ENCODE measurements around the gene FZD8. TPM values are rescaled to one million over a fixed set of nuclear protein-coding genes. Genes with fewer than 3 reads are reported as not detected.

Gene FZD8
- polyA plus RNA-seq, 1 of the 3 experiments (the other 2 are of a cell fraction) = 1.4 TPM

- DNase-seq = no peak
- WGBS (ENCODE audit: low lambda C conversion rate) = 56% methylated on average over 2 of the region's 2 CpGs
- H3K9ac ChIP-seq = no peak overlapping the region
- no peak overlapping the region for H3K27ac ChIP-seq (ENCODE audit: low read depth in 2 of 2, low read length in 1 of 2)
- POLR2A ChIA-PET = no interaction called here
- no peak overlapping the region for H3K4me3 ChIP-seq (ENCODE audit: low read depth in 2 of 2, low read length in 1 of 2)
- H3F3A ChIP-seq (replicated peaks; ENCODE audit: insufficient read depth) = no peaks in the 10 kb centered on the region
- CTCF ChIA-PET = interaction anchor here (0.6 to 1.6 kb wide), 7 partner anchors 12 to 498 kb away, joined by 3 to 6 read pairs (median 3); no protein-coding TSS in a partner anchor
- H3K27me3 ChIP-seq (ENCODE audit: insufficient read depth) = no peaks in the 10 kb centered on the region; the same call in 1 of the 2 replicates
- no peak overlapping the region for H2AFZ ChIP-seq (ENCODE audit: low read depth)
- no peak for TF ChIP-seq RCOR1 (IDR thresholded peaks at IDR 0.05; ENCODE audit: low read length)
- TF ChIP-seq MEF2A (IDR thresholded peaks at IDR 0.05; ENCODE audit: borderline replicate concordance, low read depth) = no peak
- TF ChIP-seq FOSL2 (IDR thresholded peaks at IDR 0.05; ENCODE audit: borderline replicate concordance, low read depth) = no peak
- TF ChIP-seq EP300 (IDR thresholded peaks at IDR 0.05; ENCODE audit: borderline replicate concordance in 1 of 2, low read depth in 1 of 2, low read length in 1 of 2) = no peak
- TF ChIP-seq SIN3A (IDR thresholded peaks at IDR 0.05; ENCODE audit: borderline replicate concordance, low read depth, low read length) = no peak
- TF ChIP-seq CTCF (IDR thresholded peaks at IDR 0.05) = no peak; the same call in 1 of the 2 replicates
- no peak for TF ChIP-seq RFX5 (IDR thresholded peaks at IDR 0.05; ENCODE audit: low read length)
- TF ChIP-seq RAD21 (IDR thresholded peaks at IDR 0.05; ENCODE audit: low read length) = no peak
- H3K79me2 ChIP-seq (ENCODE audit: insufficient read depth) = no peaks in the 10 kb centered on the region
- H3K36me3 ChIP-seq (replicated peaks in 1 of 2; ENCODE audit: control insufficient read depth in 1 of 2, insufficient read depth in 2 of 2, low read length in 1 of 2) = no peaks in the 10 kb centered on the region
- no peak overlapping the region for H3K4me2 ChIP-seq
- no peaks in the 10 kb centered on the region for H3K9me3 ChIP-seq
- H3K4me1 ChIP-seq (ENCODE audit: control insufficient read depth in 1 of 2, insufficient read depth in 2 of 2, low read depth in 1 of 2, low read length in 1 of 2) = no peaks in the 10 kb centered on the region; a peak in 1 of 4 replicates
- no peaks in the 10 kb centered on the region for H4K20me1 ChIP-seq (ENCODE audit: insufficient read depth)
- no peaks in the 10 kb centered on the region for H3K9me2 ChIP-seq
Measured at GRCh38 chr10:35600193-35600592, 41.9 kb downstream of the FZD8 start.

- peak; percentile 35 for DNase-seq
- no peaks in the 10 kb centered on the region for H3K9me2 ChIP-seq
- WGBS (ENCODE audit: low lambda C conversion rate) = 17% methylated on average over 6 of the region's 6 CpGs
Measured at GRCh38 chr10:35598379-35598778, 43.7 kb downstream of the FZD8 start.

More at GRCh38 chr10:35598379-35598778, 43.7 kb downstream of the FZD8 start:
- Histone ChIP-seq H3K36me3 (replicated peaks in 1 of 2; ENCODE audit: control insufficient read depth in 1 of 2, insufficient read depth in 2 of 2, low read length in 1 of 2) (no peaks in the 10 kb centered on the region), H3K4me1 (ENCODE audit: control insufficient read depth in 1 of 2, insufficient read depth in 2 of 2, low read depth in 1 of 2, low read length in 1 of 2) (no peaks in the 10 kb centered on the region; a peak in 1 of 4 replicates), H3F3A (replicated peaks; ENCODE audit: insufficient read depth) (no peaks in the 10 kb centered on the region), H3K79me2 (ENCODE audit: insufficient read depth) (no peaks in the 10 kb centered on the region), H4K20me1 (ENCODE audit: insufficient read depth) (no peaks in the 10 kb centered on the region), H3K9ac (no peak overlapping the region), H3K4me2 (no peak overlapping the region), H2AFZ (ENCODE audit: low read depth) (no peak overlapping the region), H3K4me3 (ENCODE audit: low read depth in 2 of 2, low read length in 1 of 2) (no peak overlapping the region), H3K27ac (ENCODE audit: low read depth in 2 of 2, low read length in 1 of 2) (no peak overlapping the region), H3K27me3 (ENCODE audit: insufficient read depth) (no peaks in the 10 kb centered on the region), H3K9me3 (no peaks in the 10 kb centered on the region)
- ChIA-PET POLR2A (no interaction called here), CTCF (interaction anchor here (0.8 to 1.4 kb wide), 2 partner anchors 8 to 35 kb away, joined by 3 read pairs; no protein-coding TSS in a partner anchor)
- TF ChIP-seq SMC3 (IDR thresholded peaks at IDR 0.05; ENCODE audit: low read depth, low read length) = peak; percentile 47; the same call in 1 of the 2 replicates
- peak; percentile 50 for TF ChIP-seq RAD21 (IDR thresholded peaks at IDR 0.05; ENCODE audit: low read length)
- TF ChIP-seq CTCF (IDR thresholded peaks at IDR 0.05) = peak; percentile 47
- TF ChIP-seq RCOR1 (IDR thresholded peaks at IDR 0.05; ENCODE audit: low read length) = no peak
- TF ChIP-seq NRF1 (IDR thresholded peaks at IDR 0.05; ENCODE audit: low read depth, low read length) = no peak

Data from SK-N-SH (cell line).